ENCODE results near the gene IRX4.

The IRX4 gene

GRCh38 chr5:1913578-1913977 lies 30.9 kb upstream of the IRX4 start:
- no peak for DNase-seq (ENCODE audit: low read depth)

- DNase-seq (ENCODE audit: low read depth), result no peak
These were observed 30.3 kb upstream of the IRX4 start for GRCh38 chr5:1912951-1913565.

- no peak for DNase-seq (ENCODE audit: low read depth)
These were observed 29.1 kb upstream of the IRX4 start for GRCh38 chr5:1911773-1912235.

- no peak for DNase-seq (ENCODE audit: low read depth)
These were observed 28.4 kb upstream of the IRX4 start for GRCh38 chr5:1910861-1911772.

GRCh38 chr5:1910081-1910760 lies 27.5 kb upstream of the IRX4 start:
- no peak for DNase-seq (ENCODE audit: low read depth)

GRCh38 chr5:1909346-1909985 lies 26.7 kb upstream of the IRX4 start:
- no peak for DNase-seq (ENCODE audit: low read depth)

- no peak for DNase-seq (ENCODE audit: low read depth)
These were observed 26.2 kb upstream of the IRX4 start for GRCh38 chr5:1908931-1909330.

GRCh38 chr5:1907616-1908015 lies 24.9 kb upstream of the IRX4 start:
- DNase-seq (ENCODE audit: low read depth), result no peak

GRCh38 chr5:1905108-1905507 lies 22.4 kb upstream of the IRX4 start:
- no peak for DNase-seq (ENCODE audit: low read depth)

GRCh38 chr5:1901983-1902382 lies 19.3 kb upstream of the IRX4 start:
- DNase-seq (ENCODE audit: low read depth), result no peak

GRCh38 chr5:1901061-1901460 lies 18.3 kb upstream of the IRX4 start:
- DNase-seq (ENCODE audit: low read depth), result no peak

- DNase-seq (ENCODE audit: low read depth), result no peak
These were observed 16.5 kb upstream of the IRX4 start for GRCh38 chr5:1899201-1899600.

- DNase-seq (ENCODE audit: low read depth), result no peak
These were observed 15.2 kb upstream of the IRX4 start for GRCh38 chr5:1897816-1898450.

- DNase-seq (ENCODE audit: low read depth), result no peak
These were observed 14.7 kb upstream of the IRX4 start for GRCh38 chr5:1897386-1897785.

GRCh38 chr5:1896602-1897376 lies 14.1 kb upstream of the IRX4 start:
- DNase-seq (ENCODE audit: low read depth), result no peak

GRCh38 chr5:1895739-1896420 lies 13.2 kb upstream of the IRX4 start:
- DNase-seq (ENCODE audit: low read depth), result no peak

- no peak for DNase-seq (ENCODE audit: low read depth)
These were observed 11.5 kb upstream of the IRX4 start for GRCh38 chr5:1894243-1894642.

- DNase-seq (ENCODE audit: low read depth), result no peak
These were observed 11.0 kb upstream of the IRX4 start for GRCh38 chr5:1893754-1894153.

- no peak for DNase-seq (ENCODE audit: low read depth)
These were observed 10.1 kb upstream of the IRX4 start for GRCh38 chr5:1892685-1893445.

GRCh38 chr5:1892211-1892610 lies 9.5 kb upstream of the IRX4 start:
- DNase-seq (ENCODE audit: low read depth), result no peak

All from iris pigment epithelial cell (primary cell).